Keratinocyte (primary cell): ENCODE measurements around the gene CIP2A. TPM values are rescaled to one million over a fixed set of nuclear protein-coding genes. Genes with fewer than 3 reads are reported as not detected.

Source experiments
- DNase-seq: peaks from one replicate; pipeline ENCODE4 v3.0.0-alpha.2; 2011; ENCODE audit warnings: low read depth, missing footprints, low spot score
- FAIRE-seq: peaks from 2 replicates; lab custom pipeline; 2011; peaks lifted over from hg19 to GRCh38; lab: Jason Lieb, UNC
- H2AFZ ChIP-seq: 2 replicates; pipeline ENCODE4 v1.6.0; 2012; ENCODE audit warnings: low read length, control low read depth, inconsistent platforms; ENCODE audit not compliant: control insufficient read depth
- H3K27ac ChIP-seq: 2 replicates; pipeline ENCODE4 v1.5.1; 2011; ENCODE audit warnings: low read length; ENCODE audit not compliant: control insufficient read depth, insufficient read depth
- H3K27me3 ChIP-seq: 3 replicates; pipeline ENCODE4 v1.6.0; 2011; ENCODE audit warnings: low read length; ENCODE audit not compliant: control insufficient read depth, insufficient read depth; ENCODE audit errors: extremely low read depth
- H3K36me3 ChIP-seq, 2 experiments: 2 replicates in 1 of 2; 3 replicates in 1 of 2; pipeline ENCODE4 v1.5.1; 2011; ENCODE audit warnings: low read length in 2 of 2, mild to moderate bottlenecking in 1 of 2; ENCODE audit not compliant: control insufficient read depth in 2 of 2, insufficient read depth in 2 of 2; ENCODE audit errors: extremely low read depth in 1 of 2
- H3K4me1 ChIP-seq: 3 replicates; pipeline ENCODE4 v1.5.1; 2011; ENCODE audit warnings: low read length; ENCODE audit not compliant: control insufficient read depth, insufficient read depth; ENCODE audit errors: extremely low read depth
- H3K4me2 ChIP-seq: 3 replicates; pipeline ENCODE4 v1.6.0; 2011; ENCODE audit warnings: low read depth, low read length; ENCODE audit not compliant: control insufficient read depth, insufficient read depth; ENCODE audit errors: extremely low read depth
- H3K4me3 ChIP-seq, 3 experiments: fragments of 200-600 bp in 1 of 3; sonication (generic) in 1 of 3; 2 replicates in 2 of 3; 3 replicates in 1 of 3; pipeline ENCODE4 v1.5.1; 2011 to 2016; ENCODE audit warnings: low read length in 3 of 3, mild to moderate bottlenecking in 3 of 3, control low read depth in 2 of 3, inconsistent platforms in 1 of 3, low read depth in 1 of 3, mixed read lengths in 1 of 3, mixed run types in 1 of 3, moderate library complexity in 1 of 3; ENCODE audit not compliant: control insufficient read depth in 2 of 3, insufficient read depth in 2 of 3; ENCODE audit errors: extremely low read depth in 1 of 3
- H3K79me2 ChIP-seq: 2 replicates; pipeline ENCODE4 v1.6.0; 2012; ENCODE audit warnings: low read length; ENCODE audit not compliant: control insufficient read depth, insufficient read depth
- H3K9ac ChIP-seq: 3 replicates; pipeline ENCODE4 v1.6.0; 2011; ENCODE audit warnings: low read length; ENCODE audit not compliant: control insufficient read depth, insufficient read depth; ENCODE audit errors: extremely low read depth
- H3K9me1 ChIP-seq: 3 replicates; pipeline ENCODE4 v1.6.0; 2011; ENCODE audit warnings: low read length; ENCODE audit not compliant: control insufficient read depth, insufficient read depth; ENCODE audit errors: extremely low read depth
- H3K9me3 ChIP-seq: 2 replicates; pipeline ENCODE4 v1.5.1; 2012; ENCODE audit warnings: low read depth, low read length; ENCODE audit not compliant: control insufficient read depth
- H4K20me1 ChIP-seq: 3 replicates; pipeline ENCODE4 v1.6.0; 2011; ENCODE audit warnings: low read length; ENCODE audit not compliant: control insufficient read depth, insufficient read depth; ENCODE audit errors: extremely low read depth
- CTCF ChIP-seq, 3 experiments: IDR thresholded peaks in 1 of 3; conservative IDR thresholded peaks in 1 of 3; optimal IDR thresholded peaks in 1 of 3; 2 replicates in 2 of 3; 3 replicates in 1 of 3; pipeline versions ENCODE3 to v1.5.1; 2011; ENCODE audit warnings: low read length in 3 of 3, mild to moderate bottlenecking in 3 of 3, moderate library complexity in 2 of 3, control low read depth in 1 of 3, inconsistent platforms in 1 of 3; ENCODE audit not compliant: insufficient read depth in 2 of 3; ENCODE audit errors: extremely low read depth in 1 of 3
- EZH2 ChIP-seq: IDR thresholded peaks from one replicate; pipeline ENCODE4 v1.6.1; 2012; ENCODE audit warnings: inconsistent platforms, mild to moderate bottlenecking, low read length, moderate library complexity
- dilution Hi-C: fragments of 300-500 bp; cut with MboI; formaldehyde crosslinking; loops from one replicate; pipeline ENCODE4 v1.7.0; 2020; ENCODE audit warnings: low sequenced_read_pairs; ENCODE audit not compliant: extremely low pct_ligation_motif_present
- polyA plus RNA-seq, 5 experiments: library from polyadenylated mRNA; depleted of rRNA in 3 of 5; stranded (reverse) in 3 of 5; stranded (forward) in 1 of 5; unstranded in 1 of 5; fragments of >200 nt; gene quantifications; 1 replicate in 1 of 5; 2 replicates in 3 of 5; 3 replicates in 1 of 5; pipeline versions ENCODE4 v1.2.1 to v1.2.3, GENCODE V29; 2011 to 2012; ENCODE audit warnings: missing spikeins in 2 of 5, low read depth in 1 of 5, low replicate concordance in 1 of 5

The CIP2A gene
- polyA plus RNA-seq, 1 donor (not counting 4 experiments of a cell fraction or from before 2014, with no cell fraction given), result 9.9 TPM

GRCh38 chr3:108509871-108510270 is 79.4 kb downstream of the CIP2A start:
- dilution Hi-C loops, result no loop called here
- DNase-seq (no peak), FAIRE-seq (no peak)
- H3K27me3 ChIP-seq, result no peaks in the 10 kb centered on the region
- H3K4me1 ChIP-seq, result no peaks in the 10 kb centered on the region
- H3K4me3 ChIP-seq, result no peak overlapping the region
- H4K20me1 ChIP-seq, result no peaks in the 10 kb centered on the region
- no peaks in the 10 kb centered on the region for H3K9me1 ChIP-seq
- H3K36me3 ChIP-seq, result no peaks in the 10 kb centered on the region
- H3K27ac ChIP-seq, result no peak overlapping the region
- H3K4me2 ChIP-seq, result no peak overlapping the region
- no peaks in the 10 kb centered on the region for H3K9me3 ChIP-seq
- TF ChIP-seq EZH2 (no peak), CTCF (optimal IDR thresholded peaks at IDR 0.05 in 1 of 3, IDR thresholded peaks at IDR 0.05 in 1 of 3, conservative IDR thresholded peaks at IDR 0.05 in 1 of 3; ENCODE audit: extremely low read depth in 1 of 3, insufficient read depth in 2 of 3, low read length in 3 of 3) (no peak)
- no peak overlapping the region for H3K9ac ChIP-seq
- H2AFZ ChIP-seq, result no peak overlapping the region
- no peaks in the 10 kb centered on the region for H3K79me2 ChIP-seq

- dilution Hi-C loops, result no loop called here
- DNase-seq, result no peak
- Histone ChIP-seq H3K9ac (no peak overlapping the region), H3K36me3 (no peaks in the 10 kb centered on the region), H3K9me1 (no peaks in the 10 kb centered on the region), H3K9me3 (no peaks in the 10 kb centered on the region), H3K4me1 (no peaks in the 10 kb centered on the region), H2AFZ (no peak overlapping the region), H3K27ac (no peak overlapping the region), H3K27me3 (no peaks in the 10 kb centered on the region), H4K20me1 (no peaks in the 10 kb centered on the region), H3K4me2 (no peak overlapping the region), H3K4me3 (no peak overlapping the region), H3K79me2 (no peaks in the 10 kb centered on the region)
- FAIRE-seq, result no peak
- TF ChIP-seq CTCF (optimal IDR thresholded peaks at IDR 0.05 in 1 of 3, IDR thresholded peaks at IDR 0.05 in 1 of 3, conservative IDR thresholded peaks at IDR 0.05 in 1 of 3; ENCODE audit: extremely low read depth in 1 of 3, insufficient read depth in 2 of 3, low read length in 3 of 3) (no peak), EZH2 (no peak)
Measured at GRCh38 chr3:108509263-108509662, 80.0 kb downstream of the CIP2A start.
